ENCODE measurements around the gene MOCS3.
"Not testable (repeated sequence)": the region's sequence is repeated elsewhere in the genome, so short reads cannot be mapped to it uniquely, and the experiment has no call there.

MOCS3 gene

GRCh38 chr20:50968289-50968688, 9.7 kb downstream of the MOCS3 start:
- no peak for DNase-seq (ENCODE audit: low spot score)
- no peak overlapping the region for H3K27ac ChIP-seq
- H3K4me3 ChIP-seq: no peak overlapping the region
- TF ChIP-seq CTCF (IDR thresholded peaks at IDR 0.05): no peak

GRCh38 chr20:50969435-50969834, 10.8 kb downstream of the MOCS3 start:
- no peak for TF ChIP-seq CTCF (IDR thresholded peaks at IDR 0.05)
- Histone ChIP-seq H3K27ac (no peak overlapping the region), H3K4me3 (no peak overlapping the region)
- no peak for DNase-seq (ENCODE audit: low spot score)

GRCh38 chr20:50969912-50970311, 11.3 kb downstream of the MOCS3 start:
- no peak for TF ChIP-seq CTCF (IDR thresholded peaks at IDR 0.05)
- Histone ChIP-seq H3K4me3 (no peak overlapping the region), H3K27ac (no peak overlapping the region)
- no peak for DNase-seq (ENCODE audit: low spot score)

- H3K4me3 ChIP-seq: no peak overlapping the region
- H3K27ac ChIP-seq: no peak overlapping the region
- DNase-seq (ENCODE audit: low spot score): no peak
- TF ChIP-seq CTCF (IDR thresholded peaks at IDR 0.05): no peak
These were observed 17.2 kb downstream of the MOCS3 start for GRCh38 chr20:50975701-50976330.

- H3K4me3 ChIP-seq: no peak overlapping the region
- no peak for TF ChIP-seq CTCF (IDR thresholded peaks at IDR 0.05)
- no peak for DNase-seq (ENCODE audit: low spot score)
These were observed 18.7 kb downstream of the MOCS3 start for GRCh38 chr20:50977066-50978021.

GRCh38 chr20:50978533-50978932, 19.9 kb downstream of the MOCS3 start:
- not testable (repeated sequence) for DNase-seq (ENCODE audit: low spot score); H3K27ac ChIP-seq; H3K4me3 ChIP-seq

More at GRCh38 chr20:50977066-50978021, 18.7 kb downstream of the MOCS3 start:
- no peak overlapping the region for H3K27ac ChIP-seq

GRCh38 chr20:50980071-50980681, 21.6 kb downstream of the MOCS3 start:
- Histone ChIP-seq H3K27ac (peak overlapping the region in 1 of 2 donors; percentile 3), H3K4me3 (no peak overlapping the region)
- no peak for TF ChIP-seq CTCF (IDR thresholded peaks at IDR 0.05)
- DNase-seq (ENCODE audit: low spot score): no peak
